OCI-LY3 (cell line): Measurements from ENCODE around the gene RNF220.

ENCODE experiments used
- EZH2phosphoT487 ChIP-seq: fragments of 200-600 bp; shearing (Covaris generic); IDR thresholded peaks from 2 replicates; pipeline ENCODE4 v1.6.1; 2018; ENCODE audit warnings: antibody characterized with exemption, mixed run types, low read depth
- TF ChIP-seq, protein P1 (sequence below): fragments of 200-600, 300-600 bp; sonication (generic); IDR thresholded peaks from 2 replicates; pipeline ENCODE4 v1.5.1; 2014; ENCODE audit warnings: antibody characterized with exemption, low read length, low read depth

DNA sequence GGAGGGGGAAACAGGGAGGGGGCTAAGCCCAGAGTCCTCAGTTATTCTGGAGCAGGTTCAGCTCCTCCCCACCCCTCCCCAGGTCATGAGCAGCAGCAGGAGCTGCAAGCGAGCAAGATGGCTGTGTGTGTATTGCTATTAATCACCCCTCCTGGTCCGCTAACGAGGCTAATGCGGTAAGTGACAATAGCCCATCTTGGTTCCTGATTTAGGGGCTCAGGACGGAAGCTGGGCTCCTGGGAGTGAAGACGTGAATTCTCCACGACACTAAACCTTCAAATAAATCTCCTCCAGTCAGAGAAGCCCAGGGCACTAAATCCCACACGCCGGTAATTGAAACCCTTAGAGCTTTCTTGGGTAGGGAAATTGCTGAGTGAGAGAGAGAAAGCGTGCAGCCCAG, 193.1 kb downstream of the RNF220 start:
- TF ChIP-seq, protein P1, sequence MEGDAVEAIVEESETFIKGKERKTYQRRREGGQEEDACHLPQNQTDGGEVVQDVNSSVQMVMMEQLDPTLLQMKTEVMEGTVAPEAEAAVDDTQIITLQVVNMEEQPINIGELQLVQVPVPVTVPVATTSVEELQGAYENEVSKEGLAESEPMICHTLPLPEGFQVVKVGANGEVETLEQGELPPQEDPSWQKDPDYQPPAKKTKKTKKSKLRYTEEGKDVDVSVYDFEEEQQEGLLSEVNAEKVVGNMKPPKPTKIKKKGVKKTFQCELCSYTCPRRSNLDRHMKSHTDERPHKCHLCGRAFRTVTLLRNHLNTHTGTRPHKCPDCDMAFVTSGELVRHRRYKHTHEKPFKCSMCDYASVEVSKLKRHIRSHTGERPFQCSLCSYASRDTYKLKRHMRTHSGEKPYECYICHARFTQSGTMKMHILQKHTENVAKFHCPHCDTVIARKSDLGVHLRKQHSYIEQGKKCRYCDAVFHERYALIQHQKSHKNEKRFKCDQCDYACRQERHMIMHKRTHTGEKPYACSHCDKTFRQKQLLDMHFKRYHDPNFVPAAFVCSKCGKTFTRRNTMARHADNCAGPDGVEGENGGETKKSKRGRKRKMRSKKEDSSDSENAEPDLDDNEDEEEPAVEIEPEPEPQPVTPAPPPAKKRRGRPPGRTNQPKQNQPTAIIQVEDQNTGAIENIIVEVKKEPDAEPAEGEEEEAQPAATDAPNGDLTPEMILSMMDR: no peak
- TF ChIP-seq EZH2phosphoT487: no peak
